Naive B cell (primary cell): Measurements from ENCODE around the gene APP. TPM values are rescaled to one million over a fixed set of nuclear protein-coding genes. Genes with fewer than 3 reads are reported as not detected.
"Not testable (repeated sequence)": the region's sequence is repeated elsewhere in the genome, so short reads cannot be mapped to it uniquely, and the experiment has no call there.

Source experiments
- ATAC-seq, 2 donors: fragments of 150-1000 bp; cut with Tn5 transposase; 2 replicates each; pipeline ENCODE4 v1.10.0; 2021; ENCODE audit warnings: low read depth in 2 of 2, mild to moderate bottlenecking in 2 of 2, moderate library complexity in 2 of 2
- DNase-seq: peaks from one replicate; pipeline ENCODE4 v3.0.0; 2022
- H3K27ac Mint-ChIP-seq, 6 donors: one replicate each; pipeline ENCODE4 v1.8.0; 2020 to 2022; ENCODE audit warnings: mild to moderate bottlenecking in 6 of 6, mixed read lengths in 6 of 6, moderate library complexity in 5 of 6, inconsistent platforms in 2 of 6
- H3K27me3 Mint-ChIP-seq, 3 donors: one replicate each; pipeline ENCODE4 v1.8.0; 2021 to 2022; ENCODE audit warnings: mixed read lengths in 3 of 3, mild to moderate bottlenecking in 1 of 3
- H3K36me3 Mint-ChIP-seq, 2 donors: one replicate each; pipeline ENCODE4 v1.8.0; 2020 to 2022; ENCODE audit warnings: mixed read lengths in 2 of 2, inconsistent platforms in 1 of 2, mild to moderate bottlenecking in 1 of 2
- H3K4me1 Mint-ChIP-seq, 3 donors: one replicate each; pipeline ENCODE4 v1.8.0; 2020 to 2022; ENCODE audit warnings: mixed read lengths in 3 of 3, inconsistent platforms in 1 of 3, mild to moderate bottlenecking in 1 of 3, moderate library complexity in 1 of 3
- H3K4me3 Mint-ChIP-seq, 8 donors: one replicate each; pipeline ENCODE4 v1.8.0; 2020 to 2022; ENCODE audit warnings: mild to moderate bottlenecking in 8 of 8, mixed read lengths in 8 of 8, moderate library complexity in 8 of 8, inconsistent platforms in 2 of 8
- H3K9me3 Mint-ChIP-seq, 7 donors: one replicate each; pipeline ENCODE4 v1.8.0; 2020 to 2022; ENCODE audit warnings: mixed read lengths in 7 of 7, mild to moderate bottlenecking in 5 of 7, inconsistent platforms in 2 of 7, moderate library complexity in 1 of 7
- polyA plus RNA-seq, 6 donors: library from polyadenylated mRNA; unstranded; fragments of 300-500 nt; fragmentation: Illumina TruSeq; gene quantifications; one replicate each; pipeline ENCODE4 v1.2.3, GENCODE V29; 2021; ENCODE audit warnings: low read depth in 6 of 6

The APP gene
- polyA plus RNA-seq, 6 donors from 2014 or later: 20.0 to 40.2 (median 30.7) TPM

DNA sequence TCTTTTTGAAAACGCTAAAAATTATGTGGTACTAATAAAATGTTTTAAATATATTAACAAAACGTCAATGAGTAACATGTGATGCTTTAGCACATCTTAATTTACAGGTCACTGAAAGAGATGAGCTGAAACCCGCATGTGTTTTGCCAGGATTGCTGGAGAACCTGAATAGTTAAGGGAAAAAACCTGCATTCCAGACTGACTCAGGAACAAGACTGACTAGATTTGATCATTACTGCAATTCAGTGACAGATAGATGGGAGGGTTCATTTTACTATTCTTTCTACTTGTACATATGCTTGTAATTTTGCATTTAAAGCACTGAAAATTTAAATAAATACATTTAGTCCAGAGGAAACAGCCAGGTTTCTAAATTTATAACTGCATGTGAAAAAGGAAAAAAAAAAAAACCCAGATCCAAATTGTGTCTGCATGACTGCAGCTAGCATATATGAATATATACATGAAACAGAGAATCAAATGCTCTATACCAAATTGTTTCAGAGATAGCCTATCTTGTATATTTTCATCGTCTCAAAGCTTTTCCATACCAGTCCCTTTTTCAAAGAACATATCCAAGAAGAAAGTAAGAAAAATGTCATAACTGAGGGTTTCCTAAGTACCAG is 71.7 kb downstream of the APP start:
- ATAC-seq (no peak), DNase-seq (no peak)
- Mint-ChIP-seq H3K4me1 (peaks cover 0 to 10% (median 0%) of the 10 kb centered on the region in 3 donors), H3K27ac (no peak overlapping the region), H3K9me3 (no peaks in the 10 kb centered on the region), H3K36me3 (peaks cover 0 to 10% of the 10 kb centered on the region in 2 donors), H3K4me3 (no peak overlapping the region), H3K27me3 (no peaks in the 10 kb centered on the region)

DNA sequence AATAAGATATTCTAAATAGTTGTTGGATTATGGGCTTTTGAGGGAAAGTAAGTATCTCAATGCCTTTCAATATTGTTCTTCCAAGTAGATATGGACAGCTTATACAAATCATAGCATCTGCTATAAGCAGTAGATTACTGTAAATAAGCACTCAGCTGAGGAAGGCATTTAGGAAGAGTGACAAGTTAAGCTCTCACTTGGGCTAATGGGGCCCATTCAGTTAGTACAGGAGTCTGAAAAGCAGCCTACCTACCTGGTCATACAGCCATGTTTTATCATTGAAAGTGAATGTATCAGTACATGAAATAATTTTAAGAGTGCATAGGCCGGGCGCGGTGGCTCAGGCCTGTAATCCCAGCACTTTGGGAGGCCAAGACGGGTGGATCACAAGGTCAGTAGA is 73.1 kb downstream of the APP start:
- H3K36me3 Mint-ChIP-seq: peaks cover 0 to 5% of the 10 kb centered on the region in 2 donors
- peaks cover 0 to 10% (median under 1%) of the 10 kb centered on the region in 3 donors for H3K4me1 Mint-ChIP-seq
- H3K27ac Mint-ChIP-seq: no peak overlapping the region
- DNase-seq (no peak), ATAC-seq (no peak)
- H3K27me3 Mint-ChIP-seq: no peaks in the 10 kb centered on the region
- H3K4me3 Mint-ChIP-seq: no peak overlapping the region
- no peaks in the 10 kb centered on the region for H3K9me3 Mint-ChIP-seq

DNA sequence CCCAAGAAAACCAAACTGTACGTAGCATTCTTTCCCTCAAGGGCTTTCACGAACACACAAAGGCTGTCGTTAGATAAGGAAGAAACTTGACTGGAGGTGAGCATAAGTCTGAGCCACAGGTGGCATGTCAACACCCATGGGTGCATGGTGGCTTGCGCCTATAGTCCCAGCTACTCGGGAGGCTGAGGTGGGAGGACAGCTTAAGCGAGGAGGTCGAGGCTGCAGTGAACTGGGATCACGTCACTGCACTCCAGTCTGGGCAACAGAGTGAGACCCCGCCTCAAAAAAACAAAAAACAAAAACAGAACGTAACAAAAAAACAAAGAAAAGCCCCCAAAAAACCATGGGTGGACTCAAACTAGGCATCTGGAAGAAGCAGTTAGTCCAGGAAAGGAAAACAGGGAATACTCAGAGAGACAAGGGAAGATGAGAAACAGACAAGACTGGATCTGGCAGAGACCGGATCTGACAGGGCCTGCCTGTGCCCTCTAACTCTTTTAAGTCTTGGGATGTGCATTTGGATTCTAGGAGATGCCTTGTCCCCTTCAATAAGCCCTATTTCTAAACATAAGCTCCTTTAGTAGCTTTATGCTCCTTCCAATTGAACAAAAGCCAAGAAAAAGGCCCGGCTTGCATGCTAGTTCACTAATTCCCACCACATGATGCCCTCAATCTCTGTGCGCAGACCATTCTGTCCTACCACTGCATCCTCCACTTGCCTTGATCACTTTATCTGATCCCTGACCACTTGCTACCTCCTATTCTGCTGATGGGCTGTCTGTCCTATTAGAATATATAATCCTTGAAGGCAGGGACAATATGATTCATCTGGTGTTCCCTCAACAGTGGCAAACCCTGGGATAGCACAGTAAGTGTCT is 73.8 kb downstream of the APP start:
- ATAC-seq (no peak), DNase-seq (no peak)
- H3K9me3 Mint-ChIP-seq: no peaks in the 10 kb centered on the region
- H3K27ac Mint-ChIP-seq: peak overlapping the region in 2 of 6 donors; percentile 60 to 63
- no peak overlapping the region for H3K4me3 Mint-ChIP-seq
- no peaks in the 10 kb centered on the region for H3K27me3 Mint-ChIP-seq
- H3K4me1 Mint-ChIP-seq: peaks cover 0 to 10% (median 3%) of the 10 kb centered on the region in 3 donors
- H3K36me3 Mint-ChIP-seq: peaks cover 0 to 5% of the 10 kb centered on the region in 2 donors

DNA sequence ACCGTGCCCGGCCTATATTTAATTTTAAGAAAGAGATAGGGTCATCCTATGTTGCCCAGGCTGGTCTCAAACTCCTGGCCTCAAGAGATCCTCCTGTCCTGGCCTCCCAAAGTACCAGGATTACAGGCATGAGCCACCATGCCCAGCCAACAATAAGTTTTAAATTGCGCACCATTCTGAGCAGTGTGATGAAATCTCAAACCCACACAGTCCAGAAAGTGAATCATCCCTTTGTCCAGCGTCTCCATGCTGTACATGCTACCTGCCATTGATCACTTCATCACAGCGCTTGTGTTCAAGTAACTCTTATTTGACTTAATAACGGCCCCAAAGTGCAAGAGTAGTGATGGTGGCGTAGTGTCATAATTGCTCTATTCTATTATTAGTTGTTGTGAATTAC is 75.4 kb downstream of the APP start:
- Mint-ChIP-seq H3K9me3 (no peaks in the 10 kb centered on the region), H3K36me3 (peaks cover 0 to 14% of the 10 kb centered on the region in 2 donors), H3K27ac (peak overlapping the region in 1 of 6 donors; percentile 44), H3K4me3 (no peak overlapping the region), H3K27me3 (no peaks in the 10 kb centered on the region), H3K4me1 (peaks cover 0 to 13% (median 9%) of the 10 kb centered on the region in 3 donors)
- ATAC-seq (no peak), DNase-seq (no peak)

DNA sequence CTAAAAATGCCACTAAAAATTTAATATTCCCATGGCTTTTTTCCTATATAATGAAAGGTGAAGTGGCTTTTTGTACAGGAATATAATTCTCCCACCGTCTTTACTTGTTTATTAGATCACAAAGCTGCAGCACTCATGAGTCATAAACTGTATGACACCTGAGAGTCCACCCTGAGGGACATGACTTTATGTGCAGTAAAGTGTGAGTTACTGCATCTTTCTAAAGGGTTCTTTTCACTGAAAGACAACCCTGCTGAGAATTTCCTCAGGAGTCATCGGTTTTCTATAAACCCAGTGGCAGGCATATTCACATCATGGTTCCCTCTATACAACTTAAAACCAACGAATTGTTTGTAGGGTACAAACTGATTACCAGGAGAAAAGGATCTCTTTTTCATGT is 77.4 kb downstream of the APP start:
- Mint-ChIP-seq H3K9me3 (no peaks in the 10 kb centered on the region), H3K27ac (no peak overlapping the region), H3K27me3 (no peaks in the 10 kb centered on the region), H3K36me3 (peaks cover 0 to 24% of the 10 kb centered on the region in 2 donors), H3K4me1 (peaks cover 0 to 13% (median 9%) of the 10 kb centered on the region in 3 donors), H3K4me3 (no peak overlapping the region)
- DNase-seq: no peak
- ATAC-seq: no peak

DNA sequence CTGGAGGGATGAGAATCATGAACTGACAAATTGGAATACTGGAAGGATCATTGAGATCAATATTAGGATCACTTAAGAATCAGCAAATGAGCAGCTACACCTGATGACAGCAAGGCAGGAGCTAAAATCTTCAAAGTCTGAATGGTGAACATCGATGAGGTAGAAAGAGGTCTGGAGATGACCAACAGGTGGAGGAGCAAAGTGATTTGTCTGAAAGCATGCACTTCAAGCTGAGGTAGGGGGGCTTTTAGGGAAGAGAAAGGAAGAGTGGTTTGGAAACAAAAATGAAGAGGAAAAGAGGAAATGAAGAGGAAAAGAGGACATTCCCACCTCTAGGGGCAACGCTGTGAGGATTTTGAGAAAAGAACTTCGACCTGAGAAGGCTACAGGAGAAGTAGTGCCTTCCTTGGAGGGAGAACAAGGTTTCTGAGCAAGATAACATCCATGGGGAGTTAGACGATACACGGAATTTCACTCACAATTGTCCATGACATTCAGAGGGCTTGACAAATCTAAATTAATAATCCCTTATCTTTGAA is 79.0 kb downstream of the APP start:
- Mint-ChIP-seq H3K27ac (peak overlapping the region in 2 of 6 donors; percentile 18 to 25), H3K27me3 (no peaks in the 10 kb centered on the region), H3K4me1 (peaks cover 0 to 13% (median 9%) of the 10 kb centered on the region in 3 donors), H3K36me3 (peaks cover 0 to 34% of the 10 kb centered on the region in 2 donors), H3K4me3 (no peak overlapping the region), H3K9me3 (no peaks in the 10 kb centered on the region)
- ATAC-seq (no peak), DNase-seq (no peak)

DNA sequence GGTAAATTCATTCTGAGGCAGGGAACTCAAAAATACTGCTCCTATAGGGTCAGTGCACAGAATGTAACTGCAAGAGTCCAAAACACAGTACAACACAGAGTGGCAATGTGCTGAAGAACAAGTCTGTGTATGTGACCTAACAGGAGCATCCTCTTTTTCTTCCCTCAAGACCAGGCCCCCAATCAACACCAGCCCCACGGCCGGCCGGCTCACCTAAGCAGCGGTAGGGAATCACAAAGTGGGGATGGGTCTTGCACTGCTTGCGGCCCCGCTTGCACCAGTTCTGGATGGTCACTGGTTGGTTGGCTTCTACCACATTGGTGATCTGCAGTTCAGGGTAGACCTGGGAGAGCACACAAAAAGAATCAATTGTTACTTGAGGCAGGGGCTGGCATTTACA is 80.8 kb downstream of the APP start:
- H3K9me3 Mint-ChIP-seq: no peaks in the 10 kb centered on the region
- peaks cover 0 to 9% (median 8%) of the 10 kb centered on the region in 3 donors for H3K4me1 Mint-ChIP-seq
- peaks cover 0 to 38% of the 10 kb centered on the region in 2 donors for H3K36me3 Mint-ChIP-seq
- DNase-seq: no peak
- ATAC-seq: no peak
- H3K27ac Mint-ChIP-seq: no peak overlapping the region
- H3K27me3 Mint-ChIP-seq: no peaks in the 10 kb centered on the region
- no peak overlapping the region for H3K4me3 Mint-ChIP-seq

DNA sequence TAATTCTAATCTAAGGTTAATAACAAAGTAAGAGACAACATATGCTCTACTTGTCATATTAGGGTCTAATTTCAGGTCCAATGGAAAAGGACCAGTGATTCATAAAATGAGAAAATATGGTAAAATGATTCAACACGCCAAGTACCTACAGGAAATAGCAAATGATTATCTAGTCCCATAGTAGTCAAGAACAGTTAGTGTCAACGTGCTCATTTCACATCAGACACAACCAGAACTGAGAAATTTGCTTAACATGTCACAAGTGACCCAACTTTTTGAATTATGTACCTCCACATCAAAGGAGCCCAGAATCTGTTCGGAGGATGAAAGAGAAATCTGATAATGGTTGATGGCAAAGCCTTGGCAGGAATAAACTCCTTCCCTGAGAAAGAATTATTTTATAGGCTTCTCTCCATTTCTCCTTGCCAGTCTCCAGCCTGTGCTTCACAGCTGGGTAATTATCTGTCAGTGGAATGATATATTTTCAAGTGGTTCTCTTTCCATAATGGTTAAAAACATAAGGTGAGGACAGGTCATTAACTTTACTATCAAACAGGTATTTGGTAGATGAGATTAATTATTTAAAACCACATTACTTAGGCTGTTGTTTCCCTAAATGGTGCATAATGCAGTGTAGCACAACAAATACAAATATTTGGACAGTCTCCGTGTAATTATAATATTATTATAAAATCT is 83.2 kb downstream of the APP start:
- H3K9me3 Mint-ChIP-seq: peaks cover 0 to 3% (median 0%) of the 10 kb centered on the region in 7 donors
- H3K36me3 Mint-ChIP-seq: peaks cover 0 to 41% of the 10 kb centered on the region in 2 donors
- peaks cover 9 to 16% (median 12%) of the 10 kb centered on the region in 3 donors for H3K4me1 Mint-ChIP-seq
- no peak for DNase-seq
- no peak overlapping the region for H3K4me3 Mint-ChIP-seq
- no peaks in the 10 kb centered on the region for H3K27me3 Mint-ChIP-seq
- ATAC-seq: no peak
- H3K27ac Mint-ChIP-seq: no peak overlapping the region

DNA sequence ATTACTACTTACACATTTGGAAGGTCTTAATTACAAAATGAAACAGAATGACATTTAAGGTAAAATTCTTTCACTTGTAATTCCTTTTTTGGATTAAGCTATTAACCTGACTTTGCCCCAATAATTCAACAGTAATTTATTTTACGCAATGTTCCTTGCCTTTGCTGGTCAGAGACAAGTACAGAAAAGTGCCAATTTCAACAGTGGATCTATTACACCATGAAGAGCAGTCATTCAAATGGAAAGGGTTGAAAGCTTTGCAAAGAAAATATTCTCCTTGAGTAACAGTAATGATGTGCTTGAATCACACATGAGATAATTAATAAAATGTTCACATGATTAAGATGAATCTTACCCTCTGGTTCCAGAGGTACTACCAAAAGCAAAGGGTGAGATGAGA is 84.7 kb downstream of the APP start:
- ATAC-seq: no peak
- no peaks in the 10 kb centered on the region for H3K27me3 Mint-ChIP-seq
- no peak for DNase-seq
- H3K36me3 Mint-ChIP-seq: peaks cover 0 to 33% of the 10 kb centered on the region in 2 donors
- H3K27ac Mint-ChIP-seq: no peak overlapping the region
- H3K4me3 Mint-ChIP-seq: no peak overlapping the region
- peaks cover 3 to 14% (median 8%) of the 10 kb centered on the region in 3 donors for H3K4me1 Mint-ChIP-seq
- H3K9me3 Mint-ChIP-seq: peaks cover 0 to 3% (median 0%) of the 10 kb centered on the region in 7 donors

DNA sequence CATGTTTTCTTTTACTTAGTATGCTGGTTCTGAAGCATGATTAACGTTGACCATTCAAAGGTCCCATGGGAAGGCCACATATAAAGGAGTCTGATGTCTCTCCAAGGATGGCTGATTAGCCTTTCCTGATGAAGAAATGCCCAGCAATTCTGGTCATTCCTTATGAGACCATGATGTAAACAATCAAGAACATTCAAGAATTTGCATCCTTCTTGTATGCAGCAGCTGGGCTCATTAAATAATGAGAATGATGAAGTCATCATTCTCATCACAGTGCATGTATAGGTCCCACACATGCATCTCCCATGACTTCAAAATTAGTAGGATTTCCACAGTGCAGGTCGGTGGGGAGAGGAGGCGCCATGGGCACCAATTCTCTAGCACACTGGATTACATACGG is 85.4 kb downstream of the APP start:
- no peak for DNase-seq
- Mint-ChIP-seq H3K27ac (no peak overlapping the region), H3K9me3 (peaks cover 0 to 3% (median 0%) of the 10 kb centered on the region in 7 donors), H3K4me1 (peaks cover 3 to 15% (median 8%) of the 10 kb centered on the region in 3 donors), H3K36me3 (peaks cover 0 to 32% of the 10 kb centered on the region in 2 donors), H3K4me3 (no peak overlapping the region), H3K27me3 (no peaks in the 10 kb centered on the region)
- no peak for ATAC-seq

DNA sequence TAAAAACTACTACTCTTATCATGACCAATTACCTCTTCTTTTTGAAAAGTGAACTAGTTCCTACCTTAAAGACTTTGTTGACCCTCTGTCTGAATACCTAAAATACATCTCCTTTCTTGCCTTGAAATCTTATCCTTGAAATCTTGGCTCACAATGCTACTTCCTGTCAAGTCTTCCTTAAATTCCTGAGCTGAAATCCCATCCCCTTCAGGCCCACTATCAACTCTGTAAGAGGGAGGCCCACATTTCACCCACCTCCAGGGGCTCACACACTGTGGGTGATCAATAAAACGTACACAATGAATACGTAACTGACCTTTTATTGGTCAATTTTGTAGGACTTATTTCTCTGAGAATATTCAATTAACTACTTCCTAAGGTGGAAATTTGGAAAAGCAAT is 88.0 kb downstream of the APP start:
- Mint-ChIP-seq H3K4me3 (no peak overlapping the region), H3K27me3 (no peaks in the 10 kb centered on the region), H3K36me3 (peaks cover 0 to 21% of the 10 kb centered on the region in 2 donors), H3K9me3 (peaks cover 0 to 3% (median 0%) of the 10 kb centered on the region in 7 donors), H3K4me1 (peaks cover 3 to 15% (median 8%) of the 10 kb centered on the region in 3 donors), H3K27ac (peak overlapping the region in 3 of 6 donors; percentile 42 to 65 (median 59))
- no peak for ATAC-seq
- no peak for DNase-seq

DNA sequence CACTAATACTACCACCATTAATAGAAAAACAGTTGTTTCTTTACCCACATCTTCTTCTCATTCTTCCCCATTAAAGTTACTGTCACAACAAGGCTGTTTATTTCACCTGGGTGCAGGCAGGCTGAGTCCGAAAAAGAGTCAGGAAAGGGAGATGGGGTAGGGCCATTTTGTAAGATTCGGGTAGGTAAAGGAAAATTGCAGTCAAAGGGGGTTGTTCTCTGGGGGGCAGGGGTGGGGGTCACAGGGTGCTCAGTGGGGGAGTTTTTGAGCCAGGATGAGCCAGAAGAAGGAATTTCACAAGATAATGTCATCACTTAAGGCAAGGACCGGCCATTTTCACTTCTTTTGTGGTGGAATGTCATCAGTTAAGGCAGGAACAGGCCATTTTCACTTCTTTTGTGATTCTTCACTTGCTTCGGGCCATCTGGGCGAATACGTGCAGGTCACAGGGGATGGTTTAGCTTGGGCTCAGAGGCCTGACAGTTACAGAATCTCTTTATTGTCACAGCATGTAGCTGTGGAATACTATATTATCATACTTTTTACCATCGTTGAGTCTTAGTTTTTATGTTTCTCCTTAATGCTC is 89.3 kb downstream of the APP start:
- not testable (repeated sequence) for H3K27me3 Mint-ChIP-seq, ATAC-seq, H3K4me3 Mint-ChIP-seq, DNase-seq, H3K9me3 Mint-ChIP-seq
- peaks cover 3 to 15% (median 8%) of the 10 kb centered on the region in 3 donors for H3K4me1 Mint-ChIP-seq
- H3K27ac Mint-ChIP-seq: peak overlapping the region in 1 of 6 donors; percentile 47
- peaks cover 0 to 20% of the 10 kb centered on the region in 2 donors for H3K36me3 Mint-ChIP-seq

DNA sequence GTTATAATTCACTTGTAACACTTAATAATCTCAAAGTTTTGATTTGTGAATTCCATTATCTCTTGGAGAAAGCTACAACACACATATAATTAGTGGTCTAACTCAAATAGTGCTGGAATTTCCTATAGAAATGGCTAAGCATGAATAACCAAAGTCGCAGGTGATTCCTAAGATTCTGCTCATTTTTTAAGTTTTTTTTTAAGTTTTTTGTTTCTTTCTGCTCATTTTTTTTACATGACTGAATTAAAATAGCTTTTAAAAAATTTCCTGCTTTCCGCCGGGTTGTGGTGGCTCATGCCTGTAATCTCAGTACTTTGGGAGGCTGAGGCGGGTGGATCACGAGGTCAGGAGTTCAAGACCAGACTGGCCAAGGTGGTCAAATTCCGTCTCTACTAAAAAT is 90.4 kb downstream of the APP start:
- peak overlapping the region in 1 of 6 donors; percentile 69 for H3K27ac Mint-ChIP-seq
- peaks cover 3 to 15% (median 8%) of the 10 kb centered on the region in 3 donors for H3K4me1 Mint-ChIP-seq
- peaks cover 0 to 12% of the 10 kb centered on the region in 2 donors for H3K36me3 Mint-ChIP-seq
- H3K27me3 Mint-ChIP-seq: no peaks in the 10 kb centered on the region
- peaks cover 0 to 3% (median 0%) of the 10 kb centered on the region in 7 donors for H3K9me3 Mint-ChIP-seq
- H3K4me3 Mint-ChIP-seq: no peak overlapping the region
- DNase-seq: no peak
- ATAC-seq: no peak
